Measurements from ENCODE around the gene EPHB2.

The EPHB2 gene

DNA sequence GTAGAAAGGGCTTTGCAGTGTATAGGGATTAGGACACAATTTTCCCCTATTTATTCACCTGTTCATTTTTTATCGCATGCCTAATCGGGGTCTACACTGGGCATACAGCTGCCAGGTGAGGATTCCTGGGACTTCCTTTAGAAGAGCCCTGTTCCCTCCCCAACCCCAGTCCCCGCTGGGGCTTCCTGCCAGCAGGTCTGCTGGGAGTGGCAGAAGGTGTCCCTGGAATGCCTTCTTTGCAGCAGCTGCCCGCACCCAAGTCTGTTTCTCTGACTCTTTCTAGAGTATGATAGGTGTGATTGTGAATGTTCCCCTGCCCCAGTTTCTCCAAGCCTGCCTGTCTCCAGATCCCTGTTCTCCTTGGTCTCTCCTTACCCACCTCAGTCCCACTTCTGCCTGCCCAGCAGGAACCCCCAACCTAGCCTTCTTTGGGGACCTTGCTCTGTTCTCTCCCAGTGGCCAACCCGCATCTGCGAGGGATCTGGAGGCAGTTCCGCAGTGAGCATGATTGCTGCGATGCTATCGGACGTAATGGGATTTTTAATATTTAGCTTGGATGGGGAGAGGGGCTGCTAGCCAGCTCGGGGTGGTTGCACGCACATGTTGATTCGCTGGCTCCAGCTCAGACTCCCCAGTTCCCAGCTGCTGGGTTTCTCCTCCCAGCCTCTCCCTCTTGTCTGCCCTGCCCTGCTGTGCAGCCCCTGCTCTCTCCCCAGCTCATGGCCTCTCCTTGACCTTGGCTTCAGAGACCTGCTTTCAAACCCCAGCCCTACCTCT lies 79.8 kb downstream of the EPHB2 start:
- H3K27me3 ChIP-seq (replicated peaks; ENCODE audit: control insufficient read depth, insufficient read depth, low read length): no peaks in the 10 kb centered on the region; the same call in 1 of the 2 replicates
- no peak overlapping the region for H3K4me3 ChIP-seq (replicated peaks; ENCODE audit: low read depth, low read length)
- TF ChIP-seq, protein P1, sequence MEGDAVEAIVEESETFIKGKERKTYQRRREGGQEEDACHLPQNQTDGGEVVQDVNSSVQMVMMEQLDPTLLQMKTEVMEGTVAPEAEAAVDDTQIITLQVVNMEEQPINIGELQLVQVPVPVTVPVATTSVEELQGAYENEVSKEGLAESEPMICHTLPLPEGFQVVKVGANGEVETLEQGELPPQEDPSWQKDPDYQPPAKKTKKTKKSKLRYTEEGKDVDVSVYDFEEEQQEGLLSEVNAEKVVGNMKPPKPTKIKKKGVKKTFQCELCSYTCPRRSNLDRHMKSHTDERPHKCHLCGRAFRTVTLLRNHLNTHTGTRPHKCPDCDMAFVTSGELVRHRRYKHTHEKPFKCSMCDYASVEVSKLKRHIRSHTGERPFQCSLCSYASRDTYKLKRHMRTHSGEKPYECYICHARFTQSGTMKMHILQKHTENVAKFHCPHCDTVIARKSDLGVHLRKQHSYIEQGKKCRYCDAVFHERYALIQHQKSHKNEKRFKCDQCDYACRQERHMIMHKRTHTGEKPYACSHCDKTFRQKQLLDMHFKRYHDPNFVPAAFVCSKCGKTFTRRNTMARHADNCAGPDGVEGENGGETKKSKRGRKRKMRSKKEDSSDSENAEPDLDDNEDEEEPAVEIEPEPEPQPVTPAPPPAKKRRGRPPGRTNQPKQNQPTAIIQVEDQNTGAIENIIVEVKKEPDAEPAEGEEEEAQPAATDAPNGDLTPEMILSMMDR (IDR thresholded peaks at IDR 0.05; ENCODE audit: insufficient read depth, low read length, poor library complexity, severe bottlenecking): no peak
- H3K36me3 ChIP-seq (ENCODE audit: control insufficient read depth, insufficient read depth, low read length): no peaks in the 10 kb centered on the region
- DNase-seq (ENCODE audit: extremely low read depth, insufficient read length): no peak

DNA sequence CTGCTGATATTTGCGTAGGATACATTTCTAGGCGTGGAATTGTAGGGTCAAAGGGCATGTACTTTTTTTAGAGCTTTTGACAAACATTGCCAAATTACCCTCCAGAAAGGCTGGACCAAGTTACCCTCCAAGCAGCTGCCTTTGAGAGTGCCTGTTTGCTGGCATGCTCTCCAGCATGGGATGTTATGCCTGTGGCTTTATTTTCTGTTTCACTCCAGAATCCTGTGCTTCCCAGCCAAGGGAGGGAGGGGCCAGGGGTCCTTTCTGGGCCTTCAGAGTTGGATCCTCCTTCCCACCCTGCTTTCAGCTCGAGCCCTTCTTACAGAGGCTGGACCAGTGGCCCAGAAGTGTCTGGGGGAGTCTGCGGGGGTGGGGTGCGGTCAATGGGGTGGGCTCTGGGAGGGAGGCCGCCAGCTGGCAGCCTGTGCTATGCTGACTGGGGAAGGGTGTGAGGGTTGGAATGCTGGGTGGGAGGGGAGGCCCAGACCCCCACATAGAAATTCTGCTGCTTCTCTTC lies 81.2 kb downstream of the EPHB2 start:
- DNase-seq (ENCODE audit: extremely low read depth, insufficient read length): no peak
- no peaks in the 10 kb centered on the region; the same call in 1 of the 2 replicates for H3K27me3 ChIP-seq (replicated peaks; ENCODE audit: control insufficient read depth, insufficient read depth, low read length)
- H3K4me3 ChIP-seq (replicated peaks; ENCODE audit: low read depth, low read length): no peak overlapping the region
- TF ChIP-seq, protein P1 (IDR thresholded peaks at IDR 0.05; ENCODE audit: insufficient read depth, low read length, poor library complexity, severe bottlenecking): no peak
- H3K36me3 ChIP-seq (ENCODE audit: control insufficient read depth, insufficient read depth, low read length): no peaks in the 10 kb centered on the region

DNA sequence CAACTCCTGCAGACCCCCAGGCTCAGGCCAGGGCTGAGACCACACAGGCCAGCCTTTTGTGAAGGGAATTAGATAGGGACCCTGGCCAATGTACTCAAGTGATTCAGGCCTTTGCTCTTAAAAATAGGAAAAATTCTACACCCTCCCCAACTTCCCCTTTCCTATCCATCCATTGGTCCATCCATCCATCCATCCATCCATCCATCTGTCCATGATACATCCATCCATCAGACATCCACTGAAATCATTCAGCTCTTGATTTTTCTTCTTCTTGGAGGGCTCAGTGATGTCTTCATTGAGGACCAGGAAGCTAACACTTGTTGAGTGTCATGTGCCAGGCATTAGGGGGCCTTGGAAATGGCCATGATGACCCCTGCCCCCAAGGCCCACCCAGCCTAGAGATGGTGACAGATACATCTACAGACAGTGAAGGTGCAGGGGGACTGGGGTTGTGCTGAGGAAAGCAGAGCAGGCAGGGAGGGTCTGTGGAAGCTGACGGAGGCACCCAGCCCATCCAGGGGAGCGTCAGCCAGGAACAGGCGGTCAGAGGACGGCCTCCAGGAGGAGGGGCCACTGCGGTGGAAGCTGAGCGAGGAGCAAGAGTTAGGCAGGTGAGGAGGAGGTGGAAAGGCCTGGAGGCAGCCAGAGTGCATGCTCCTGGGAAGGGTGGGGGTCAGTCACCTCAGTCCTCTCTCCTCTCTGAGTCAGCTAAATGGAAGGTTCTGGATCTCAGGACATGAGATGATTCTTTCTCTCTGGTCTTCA lies 81.9 kb downstream of the EPHB2 start:
- no peak overlapping the region for H3K4me3 ChIP-seq (replicated peaks; ENCODE audit: low read depth, low read length)
- DNase-seq (ENCODE audit: extremely low read depth, insufficient read length): no peak
- TF ChIP-seq, protein P1 (IDR thresholded peaks at IDR 0.05; ENCODE audit: insufficient read depth, low read length, poor library complexity, severe bottlenecking): no peak
- no peaks in the 10 kb centered on the region for H3K36me3 ChIP-seq (ENCODE audit: control insufficient read depth, insufficient read depth, low read length)
- H3K27me3 ChIP-seq (replicated peaks; ENCODE audit: control insufficient read depth, insufficient read depth, low read length): no peaks in the 10 kb centered on the region; the same call in 1 of the 2 replicates

DNA sequence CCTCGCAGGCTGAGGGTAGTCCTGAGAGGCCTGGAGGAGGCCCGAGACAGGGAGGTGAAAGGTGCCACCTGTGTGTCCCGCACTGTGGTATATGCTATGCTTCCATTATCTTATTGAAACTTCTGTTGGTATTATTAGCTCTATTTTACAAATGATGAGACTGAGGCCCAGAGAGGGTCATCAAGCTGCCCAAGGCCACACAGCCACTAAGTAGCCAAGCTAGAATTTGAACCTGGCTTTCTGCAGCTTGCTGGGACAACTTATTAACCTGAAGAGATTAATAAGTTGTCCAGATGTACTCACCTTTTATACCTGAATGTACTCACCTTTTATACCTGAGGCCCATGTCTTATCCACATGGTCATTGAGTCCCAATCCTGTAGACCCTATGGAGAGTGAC lies 83.0 kb downstream of the EPHB2 start:
- no peaks in the 10 kb centered on the region for H3K27me3 ChIP-seq (replicated peaks; ENCODE audit: control insufficient read depth, insufficient read depth, low read length)
- TF ChIP-seq, protein P1 (IDR thresholded peaks at IDR 0.05; ENCODE audit: insufficient read depth, low read length, poor library complexity, severe bottlenecking): no peak
- no peak for DNase-seq (ENCODE audit: extremely low read depth, insufficient read length)

DNA sequence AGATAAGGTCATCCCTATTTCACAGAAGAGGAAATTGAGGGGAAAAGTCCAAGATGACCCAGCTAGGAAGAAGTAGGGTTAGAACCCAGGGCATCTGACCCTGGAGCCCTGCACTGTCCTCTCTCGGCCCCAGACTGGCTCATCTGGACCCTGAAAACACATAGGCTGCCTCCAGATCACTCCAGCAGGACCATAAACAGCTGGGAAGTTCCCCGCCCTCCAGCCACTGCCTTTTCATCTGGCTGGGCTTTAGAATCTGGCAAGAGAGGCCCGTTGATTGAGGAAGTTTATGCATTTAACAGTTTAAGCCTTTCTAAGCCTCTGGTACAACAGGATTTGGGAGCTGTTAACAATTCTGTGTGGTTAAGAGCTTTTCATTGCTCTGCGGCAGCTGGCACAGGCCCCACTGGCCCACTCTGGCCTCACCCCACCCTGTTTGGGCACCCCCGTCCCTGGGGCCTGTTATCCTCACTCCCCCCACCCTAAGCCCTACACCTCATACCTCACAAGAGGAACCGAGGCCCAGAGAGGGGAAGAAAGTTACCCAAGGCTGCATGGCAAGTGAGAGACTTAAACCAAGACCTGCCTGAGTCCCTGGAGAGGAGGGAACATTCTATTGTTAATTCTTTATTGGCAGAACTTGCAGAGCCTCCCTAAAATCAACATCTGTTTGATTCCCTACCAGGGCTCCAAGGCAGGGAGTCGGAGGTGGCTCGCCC lies 84.2 kb downstream of the EPHB2 start:
- H3K27me3 ChIP-seq (replicated peaks; ENCODE audit: control insufficient read depth, insufficient read depth, low read length): peaks cover under 1% of the 10 kb centered on the region
- H3K36me3 ChIP-seq (ENCODE audit: control insufficient read depth, insufficient read depth, low read length): no peaks in the 10 kb centered on the region
- no peak for DNase-seq (ENCODE audit: extremely low read depth, insufficient read length)
- no peak overlapping the region for H3K4me3 ChIP-seq (replicated peaks; ENCODE audit: low read depth, low read length)
- TF ChIP-seq, protein P1 (IDR thresholded peaks at IDR 0.05; ENCODE audit: insufficient read depth, low read length, poor library complexity, severe bottlenecking): no peak

More for the DNA sequence above, 83.0 kb downstream of the EPHB2 start:
- no peak overlapping the region for H3K4me3 ChIP-seq (replicated peaks; ENCODE audit: low read depth, low read length)
- no peaks in the 10 kb centered on the region for H3K36me3 ChIP-seq (ENCODE audit: control insufficient read depth, insufficient read depth, low read length)

All from GM06990 (cell line).